ENCODE results near the gene CS.
A peak's percentile ranks its signal among the peaks of the same experiment; 100 is the strongest.
"Not testable (repeated sequence)": the region's sequence is repeated elsewhere in the genome, so short reads cannot be mapped to it uniquely, and the experiment has no call there.

Gene CS

DNA sequence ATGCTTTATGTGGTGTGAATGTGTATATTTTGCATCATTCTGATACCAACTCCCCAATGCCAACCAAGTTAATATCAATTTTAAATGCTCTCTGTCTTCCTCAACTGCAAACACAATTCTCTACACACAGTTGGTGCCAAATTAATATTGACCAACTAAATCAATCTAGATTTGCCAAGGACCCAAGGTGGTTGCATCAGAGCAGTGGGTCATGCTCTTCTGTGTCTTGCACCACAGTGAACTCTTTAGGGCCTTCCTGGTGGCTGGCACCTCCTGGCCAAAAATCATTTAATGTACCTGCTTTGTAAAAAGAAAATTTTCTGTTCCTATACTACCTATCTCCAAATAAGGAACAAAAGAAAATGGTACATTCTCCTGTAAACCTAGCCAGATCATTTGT lies 19.3 kb downstream of the CS start:
- TF ChIP-seq, protein P1, sequence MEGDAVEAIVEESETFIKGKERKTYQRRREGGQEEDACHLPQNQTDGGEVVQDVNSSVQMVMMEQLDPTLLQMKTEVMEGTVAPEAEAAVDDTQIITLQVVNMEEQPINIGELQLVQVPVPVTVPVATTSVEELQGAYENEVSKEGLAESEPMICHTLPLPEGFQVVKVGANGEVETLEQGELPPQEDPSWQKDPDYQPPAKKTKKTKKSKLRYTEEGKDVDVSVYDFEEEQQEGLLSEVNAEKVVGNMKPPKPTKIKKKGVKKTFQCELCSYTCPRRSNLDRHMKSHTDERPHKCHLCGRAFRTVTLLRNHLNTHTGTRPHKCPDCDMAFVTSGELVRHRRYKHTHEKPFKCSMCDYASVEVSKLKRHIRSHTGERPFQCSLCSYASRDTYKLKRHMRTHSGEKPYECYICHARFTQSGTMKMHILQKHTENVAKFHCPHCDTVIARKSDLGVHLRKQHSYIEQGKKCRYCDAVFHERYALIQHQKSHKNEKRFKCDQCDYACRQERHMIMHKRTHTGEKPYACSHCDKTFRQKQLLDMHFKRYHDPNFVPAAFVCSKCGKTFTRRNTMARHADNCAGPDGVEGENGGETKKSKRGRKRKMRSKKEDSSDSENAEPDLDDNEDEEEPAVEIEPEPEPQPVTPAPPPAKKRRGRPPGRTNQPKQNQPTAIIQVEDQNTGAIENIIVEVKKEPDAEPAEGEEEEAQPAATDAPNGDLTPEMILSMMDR (IDR thresholded peaks at IDR 0.05), result no peak
- Mint-ChIP-seq H3K9me3 (no peaks in the 10 kb centered on the region), H3K27me3 (ENCODE audit: low read depth, poor library complexity) (no peaks in the 10 kb centered on the region), H3K36me3 (ENCODE audit: low read depth) (peaks cover 80% of the 10 kb centered on the region), H3K4me3 (no peak overlapping the region), H3K4me1 (no peaks in the 10 kb centered on the region), H3K27ac (no peak overlapping the region)
- no peak for DNase-seq

DNA sequence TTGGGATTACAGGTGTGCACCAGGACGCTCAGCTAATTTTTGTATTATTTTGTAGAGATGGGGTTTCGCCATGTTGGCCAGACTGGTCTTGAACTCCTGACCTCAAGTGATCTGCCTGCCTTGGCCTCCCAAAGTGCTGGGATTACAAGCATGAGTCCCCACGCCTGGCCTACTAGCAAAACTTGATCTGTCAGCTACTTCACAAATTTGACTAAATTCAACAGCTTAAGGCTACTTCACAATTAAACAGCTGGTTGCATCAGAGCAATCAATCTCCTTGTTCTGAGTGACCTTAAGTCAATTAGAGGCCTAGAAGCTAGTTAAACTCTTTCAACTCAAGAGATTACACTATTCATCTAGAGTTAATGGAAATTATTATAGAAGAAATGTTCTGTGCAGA lies 21.2 kb downstream of the CS start:
- Mint-ChIP-seq H3K4me3 (no peak overlapping the region), H3K4me1 (no peaks in the 10 kb centered on the region), H3K27me3 (ENCODE audit: low read depth, poor library complexity) (no peaks in the 10 kb centered on the region), H3K27ac (no peak overlapping the region), H3K36me3 (ENCODE audit: low read depth) (peaks cover 84% of the 10 kb centered on the region), H3K9me3 (no peaks in the 10 kb centered on the region)
- DNase-seq, result no peak
- TF ChIP-seq, protein P1 (IDR thresholded peaks at IDR 0.05), result no peak

DNA sequence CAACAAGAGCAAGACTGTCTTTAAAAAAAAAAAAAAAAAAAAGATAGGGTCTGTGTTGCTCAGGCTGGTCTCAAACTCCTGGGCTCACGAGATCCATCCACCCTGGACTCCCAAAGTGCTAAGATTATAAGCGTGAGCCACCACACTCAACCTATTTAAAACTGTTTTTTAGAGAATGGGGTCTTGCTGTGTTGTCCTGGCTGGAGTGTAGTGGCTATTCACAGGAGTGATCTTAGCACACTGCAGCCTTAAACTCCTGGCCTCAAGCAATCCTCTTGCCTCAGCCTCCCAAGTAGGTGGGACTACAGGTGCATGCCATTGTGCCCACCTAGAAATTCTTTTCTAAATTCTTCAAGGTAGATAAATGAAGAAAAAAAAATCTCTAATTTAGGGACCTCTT lies 25.8 kb downstream of the CS start:
- Mint-ChIP-seq H3K27ac (no peak overlapping the region), H3K4me3 (no peak overlapping the region), H3K4me1 (no peaks in the 10 kb centered on the region), H3K9me3 (no peaks in the 10 kb centered on the region), H3K27me3 (ENCODE audit: low read depth, poor library complexity) (no peaks in the 10 kb centered on the region), H3K36me3 (ENCODE audit: low read depth) (peaks cover 56% of the 10 kb centered on the region)
- DNase-seq, result no peak
- TF ChIP-seq, protein P1 (IDR thresholded peaks at IDR 0.05), result no peak

DNA sequence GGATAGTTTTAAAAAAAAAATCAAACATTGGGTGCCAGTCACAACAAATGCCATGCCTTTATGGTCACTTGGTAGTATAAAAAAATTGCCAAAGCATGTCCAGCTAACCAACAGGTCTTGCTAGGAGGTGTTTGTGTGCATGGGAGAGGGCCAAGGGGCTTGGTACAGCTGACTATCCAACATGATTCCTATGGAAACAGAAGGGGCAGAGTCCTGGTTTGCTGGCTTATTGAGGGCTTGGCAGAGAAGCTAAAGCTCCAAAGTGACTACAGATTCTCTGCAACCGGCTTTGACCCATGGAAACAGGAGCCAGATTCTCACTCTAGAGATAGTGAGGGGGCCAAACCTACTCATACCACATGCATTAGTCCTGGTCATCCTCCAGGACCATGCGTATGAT lies 27.7 kb downstream of the CS start:
- H3K36me3 Mint-ChIP-seq (ENCODE audit: low read depth), result peaks cover 49% of the 10 kb centered on the region
- H3K27ac Mint-ChIP-seq; H3K27me3 Mint-ChIP-seq (ENCODE audit: low read depth, poor library complexity); H3K4me1 Mint-ChIP-seq; H3K9me3 Mint-ChIP-seq; DNase-seq; H3K4me3 Mint-ChIP-seq: not testable (repeated sequence)

DNA sequence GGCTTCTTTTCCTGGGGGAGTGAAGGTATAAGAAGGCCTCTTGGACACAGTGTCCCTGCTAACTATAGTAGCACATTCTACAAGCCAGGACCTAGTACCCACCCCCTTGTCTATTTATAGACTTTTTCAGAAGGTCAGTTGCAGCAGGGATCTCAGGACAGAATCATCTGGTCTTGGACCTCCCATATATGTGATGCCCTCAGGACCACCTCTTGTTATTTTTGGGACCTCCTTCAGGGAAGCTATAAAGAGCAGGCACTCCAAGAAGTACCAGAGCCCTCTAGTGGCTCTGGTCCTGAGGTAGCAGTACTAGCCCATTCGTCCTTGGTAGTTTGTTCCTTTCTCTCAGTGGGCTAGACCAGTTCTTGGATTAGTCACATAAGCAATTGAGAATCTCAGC lies 29.1 kb downstream of the CS start:
- no peak for DNase-seq
- no peaks in the 10 kb centered on the region for H3K9me3 Mint-ChIP-seq
- H3K36me3 Mint-ChIP-seq (ENCODE audit: low read depth), result peaks cover 41% of the 10 kb centered on the region
- peaks cover 18% of the 10 kb centered on the region for H3K4me1 Mint-ChIP-seq
- no peak overlapping the region for H3K4me3 Mint-ChIP-seq
- no peak overlapping the region for H3K27ac Mint-ChIP-seq
- peaks cover 5% of the 10 kb centered on the region for H3K27me3 Mint-ChIP-seq (ENCODE audit: low read depth, poor library complexity)
- TF ChIP-seq, protein P1 (IDR thresholded peaks at IDR 0.05), result peak; percentile 25

DNA sequence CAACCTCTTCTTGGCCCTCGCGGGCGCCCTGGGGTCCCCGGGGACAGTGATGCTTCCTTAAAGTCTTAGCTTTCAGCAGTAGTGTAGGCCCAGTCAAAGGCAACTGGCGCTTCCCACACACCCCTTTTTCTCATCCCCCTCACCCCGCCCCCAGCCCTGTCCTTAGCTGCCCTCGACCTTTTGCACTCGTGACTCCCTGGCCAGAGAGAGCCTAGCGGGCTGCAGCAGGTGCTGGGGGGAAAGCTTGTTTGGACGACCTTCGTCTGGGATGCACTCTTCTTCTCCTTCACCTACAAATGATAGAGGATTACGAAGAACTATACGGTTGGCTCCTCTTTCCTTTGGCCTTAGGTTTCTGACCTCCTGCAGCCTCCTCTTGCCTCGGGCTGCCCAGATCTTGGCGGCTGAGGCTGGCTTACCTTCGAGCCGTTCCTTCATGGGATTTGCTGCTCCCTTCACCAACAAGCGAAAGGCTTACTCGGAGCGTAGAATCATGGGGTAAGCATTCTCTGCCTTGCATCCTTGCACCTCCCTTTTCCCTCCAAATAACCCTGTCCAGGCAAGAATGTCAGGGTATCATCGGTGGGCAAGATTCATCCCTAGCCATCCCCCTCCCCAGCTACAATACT lies 32.6 kb downstream of the CS start:
- TF ChIP-seq, protein P1 (IDR thresholded peaks at IDR 0.05), result no peak
- peaks cover 23% of the 10 kb centered on the region for H3K4me1 Mint-ChIP-seq
- H3K9me3 Mint-ChIP-seq, result no peaks in the 10 kb centered on the region
- no peak overlapping the region for H3K27ac Mint-ChIP-seq
- peak overlapping the region; percentile 91 for H3K4me3 Mint-ChIP-seq
- no peak for DNase-seq
- H3K36me3 Mint-ChIP-seq (ENCODE audit: low read depth), result peaks cover 15% of the 10 kb centered on the region
- peaks cover 5% of the 10 kb centered on the region for H3K27me3 Mint-ChIP-seq (ENCODE audit: low read depth, poor library complexity)
